GM18861 (cell line): Measurements from ENCODE around the gene SWSAP1.
"Not testable (repeated sequence)": the region's sequence is repeated elsewhere in the genome, so short reads cannot be mapped to it uniquely, and the experiment has no call there.

Experiments used
- ATAC-seq: cut with Tn5 transposase; IDR thresholded peaks from one replicate; pipeline ENCODE4 v1.9.1; 2021; ENCODE audit not compliant: unreplicated experiment

Gene SWSAP1

DNA sequence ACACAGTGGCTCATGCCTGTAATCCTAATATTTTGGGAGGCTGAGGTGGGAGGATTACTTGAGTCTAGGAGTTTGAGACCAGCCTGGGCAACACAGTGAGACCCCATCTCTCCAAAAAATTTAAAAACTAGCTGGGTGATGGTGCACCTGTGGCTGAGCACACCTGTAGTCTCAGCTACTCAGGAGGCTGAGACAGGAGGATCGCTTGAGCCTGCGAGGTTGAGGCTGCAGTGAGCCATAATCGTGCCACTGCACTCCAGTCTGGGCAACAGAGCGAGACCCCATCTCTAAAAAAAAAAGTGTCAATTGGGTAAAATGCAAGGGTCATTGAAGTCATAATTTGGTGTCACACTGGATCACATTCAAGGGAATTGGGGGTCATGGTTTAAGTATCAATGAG is 20.4 kb upstream of the SWSAP1 start:
- not testable (repeated sequence) for ATAC-seq

DNA sequence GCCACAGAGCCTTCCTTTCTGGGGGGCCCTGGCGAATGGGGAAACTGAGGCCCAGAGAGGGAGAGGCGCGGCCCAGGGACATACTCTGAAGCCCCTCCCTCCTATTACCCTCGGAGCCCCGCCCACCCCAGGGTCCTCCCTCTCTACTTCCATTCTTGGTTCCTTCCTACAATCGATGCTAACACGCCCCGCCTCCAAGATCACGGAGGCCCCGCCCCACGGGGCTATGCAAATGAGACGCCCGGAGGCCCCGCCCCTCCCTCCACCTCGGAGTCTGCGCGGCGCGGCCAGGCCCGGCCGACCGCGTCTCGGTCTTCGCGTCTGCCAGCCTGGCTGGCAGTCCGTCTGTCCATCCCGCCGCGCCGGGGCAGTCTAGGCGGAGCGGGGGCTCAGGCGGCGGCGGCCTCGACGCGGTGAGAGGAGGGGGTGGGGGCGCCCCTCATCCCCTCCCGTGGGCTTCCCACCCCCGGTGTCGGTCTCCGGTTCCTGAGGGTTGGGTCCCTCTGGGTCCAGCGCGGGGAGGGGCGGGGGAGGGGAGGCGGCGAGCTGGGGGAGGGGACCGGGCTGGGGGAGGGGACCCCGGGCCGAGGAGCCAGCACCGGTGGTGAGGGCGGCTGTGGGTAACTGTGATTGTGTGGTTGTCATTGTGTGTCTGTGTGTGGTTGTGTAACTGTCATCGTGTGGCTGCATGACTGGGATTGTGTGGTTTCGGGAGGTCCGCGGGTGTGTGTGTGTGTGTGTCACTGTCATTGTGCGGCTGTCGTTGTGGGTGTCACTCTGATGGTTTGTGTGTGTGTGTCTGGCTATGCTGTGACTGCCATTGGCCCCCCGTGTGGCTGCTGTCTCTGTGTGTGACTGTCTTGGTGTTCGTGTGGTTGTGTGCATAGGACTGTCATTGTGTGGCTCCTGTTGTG is 19.0 kb upstream of the SWSAP1 start, which contains the start of gene PLPPR2:
Gene PLPPR2, plus strand, starts transcription at position 273 of the 914 bp plus-strand sequence. CDS start 2,242 bp downstream, outside the sequence.
- ATAC-seq, result no peak

GRCh38 chr19:11356074-11356397 is 18.4 kb upstream of the SWSAP1 start:
- ATAC-seq, result no peak

DNA sequence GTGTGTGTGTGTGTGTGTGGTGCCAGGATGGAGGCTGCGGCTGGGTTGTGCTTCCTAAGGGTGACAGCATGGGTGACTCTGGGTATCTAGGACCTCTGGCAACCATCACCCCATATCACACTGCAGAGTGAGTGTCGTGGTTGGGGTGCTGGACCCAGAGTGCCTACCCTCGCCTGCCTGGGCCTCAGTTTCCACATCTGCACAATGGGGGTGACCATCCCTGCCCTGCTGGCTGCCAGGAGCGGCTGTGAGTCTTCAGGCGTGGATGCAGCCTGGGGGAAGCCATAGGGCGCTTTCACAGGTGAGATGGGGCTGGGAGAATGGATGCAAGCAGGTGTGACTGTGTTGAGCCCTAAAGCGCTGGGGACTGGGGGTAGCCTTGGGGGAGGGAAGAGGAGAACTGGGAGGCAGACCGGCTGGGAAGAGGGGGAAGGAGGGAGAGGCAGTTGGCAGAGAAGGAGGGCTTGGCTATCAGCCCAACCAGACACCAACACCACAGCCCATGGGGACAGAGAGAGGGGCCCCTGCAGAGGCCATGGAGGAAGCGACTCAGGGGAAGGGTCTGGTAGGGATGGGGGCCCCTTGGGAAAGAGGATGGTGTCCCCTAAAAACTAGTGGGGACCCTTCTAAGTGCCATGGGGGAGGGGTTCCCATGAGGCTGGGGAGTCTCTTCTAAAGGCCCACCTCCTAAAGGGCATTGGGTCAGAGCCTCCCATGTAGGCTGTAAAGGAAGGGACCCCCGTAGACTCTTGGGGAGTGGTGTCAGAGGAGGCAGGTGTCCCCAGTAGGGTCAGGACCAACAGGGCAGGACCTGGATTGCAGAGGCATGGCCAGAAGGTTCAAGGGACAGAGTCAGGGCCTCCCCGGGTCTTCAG is 17.6 kb upstream of the SWSAP1 start:
- no peak for ATAC-seq

GRCh38 chr19:11359421-11359820 is 15.0 kb upstream of the SWSAP1 start:
- no peak for ATAC-seq

DNA sequence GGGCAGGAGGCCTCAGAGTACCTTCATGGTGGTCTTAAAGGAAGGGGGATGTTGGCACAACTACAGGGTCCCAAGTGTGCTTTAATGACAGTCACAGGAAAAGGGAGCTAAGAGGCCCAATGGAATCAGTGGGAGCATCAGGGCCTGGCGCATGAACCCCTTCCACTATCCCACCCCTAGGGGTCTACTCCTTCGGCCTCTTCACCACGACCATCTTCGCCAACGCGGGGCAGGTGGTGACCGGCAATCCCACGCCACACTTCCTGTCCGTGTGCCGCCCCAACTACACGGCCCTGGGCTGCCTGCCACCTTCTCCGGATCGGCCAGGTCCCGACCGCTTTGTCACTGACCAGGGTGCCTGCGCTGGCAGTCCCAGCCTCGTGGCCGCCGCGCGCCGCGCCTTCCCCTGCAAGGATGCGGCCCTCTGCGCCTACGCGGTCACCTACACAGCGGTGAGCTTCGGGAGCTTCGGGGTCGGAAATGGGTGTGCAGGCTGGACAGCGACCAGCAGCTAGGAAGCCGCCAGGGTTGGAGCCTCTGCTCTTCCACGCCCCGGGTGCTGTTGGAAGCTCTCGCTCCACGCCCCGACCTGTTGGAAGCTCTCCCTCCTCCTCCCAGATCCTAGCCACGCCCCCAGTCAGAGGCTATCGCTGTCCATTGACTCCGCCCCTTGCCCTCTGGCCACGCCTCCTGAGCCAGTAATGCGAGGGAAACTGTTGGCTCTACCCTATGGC is 13.3 kb upstream of the SWSAP1 start:
- ATAC-seq, result no peak

- no peak for ATAC-seq
These were observed 12.4 kb upstream of the SWSAP1 start for GRCh38 chr19:11361771-11362731.

DNA sequence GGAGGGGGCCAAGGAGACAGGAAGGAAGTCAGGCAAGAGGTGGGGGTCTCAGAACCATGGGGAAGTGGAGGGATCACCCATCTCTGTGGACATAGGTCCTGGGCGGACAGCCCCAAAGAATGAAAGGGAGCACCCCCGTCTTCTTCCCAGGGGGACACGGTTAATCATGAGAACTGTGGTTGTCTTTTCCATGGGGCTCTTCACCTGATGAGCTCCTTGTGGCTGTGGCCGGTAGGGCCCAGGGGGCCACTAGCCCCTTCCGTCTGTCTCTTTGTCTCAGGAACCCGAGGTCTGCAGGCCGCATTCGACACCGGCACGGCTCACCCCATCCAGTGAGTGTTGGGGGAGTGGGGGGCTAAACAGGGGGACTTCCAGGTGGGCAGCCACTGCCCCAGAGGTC is 10.6 kb upstream of the SWSAP1 start:
- ATAC-seq, result no peak

DNA sequence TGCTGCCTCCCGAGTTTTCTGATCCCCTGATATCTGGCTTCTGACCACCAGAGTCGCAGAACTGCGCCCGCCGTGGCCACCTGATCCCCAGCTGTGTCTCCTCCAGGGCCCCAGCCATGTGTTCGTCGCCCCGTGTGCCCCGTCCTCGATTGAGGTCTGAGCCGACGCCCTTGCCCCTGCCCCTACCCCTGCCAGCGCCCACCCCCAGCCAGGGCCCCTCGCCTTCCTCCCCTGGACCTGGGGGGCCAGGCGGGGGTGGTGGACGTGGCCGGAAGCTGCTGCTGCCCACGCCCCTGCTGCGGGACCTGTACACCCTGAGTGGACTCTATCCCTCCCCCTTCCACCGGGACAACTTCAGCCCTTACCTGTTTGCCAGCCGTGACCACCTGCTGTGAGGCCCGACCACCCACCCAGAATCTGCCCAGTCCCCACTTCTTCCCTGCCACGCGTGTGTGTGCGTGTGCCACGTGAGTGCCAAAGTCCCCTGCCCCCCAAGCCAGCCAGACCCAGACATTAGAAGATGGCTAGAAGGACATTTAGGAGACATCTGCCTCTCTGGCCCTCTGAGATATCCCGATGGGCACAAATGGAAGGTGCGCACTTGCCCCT is 10.1 kb upstream of the SWSAP1 start:
- ATAC-seq, result no peak

DNA sequence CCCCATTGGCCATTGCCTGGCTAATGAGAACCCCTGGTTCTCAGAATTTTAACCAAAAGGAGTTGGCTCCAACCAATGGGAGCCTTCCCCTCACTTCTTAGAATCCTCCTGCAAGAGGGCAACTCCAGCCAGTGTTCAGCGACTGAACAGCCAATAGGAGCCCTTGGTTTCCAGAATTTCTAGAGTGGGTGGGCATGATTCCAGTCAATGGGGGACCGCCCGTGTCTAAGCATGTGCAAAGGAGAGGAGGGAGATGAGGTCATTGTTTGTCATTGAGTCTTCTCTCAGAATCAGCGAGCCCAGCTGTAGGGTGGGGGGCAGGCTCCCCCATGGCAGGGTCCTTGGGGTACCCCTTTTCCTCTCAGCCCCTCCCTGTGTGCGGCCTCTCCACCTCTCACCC is 9.5 kb upstream of the SWSAP1 start:
- ATAC-seq, result no peak

DNA sequence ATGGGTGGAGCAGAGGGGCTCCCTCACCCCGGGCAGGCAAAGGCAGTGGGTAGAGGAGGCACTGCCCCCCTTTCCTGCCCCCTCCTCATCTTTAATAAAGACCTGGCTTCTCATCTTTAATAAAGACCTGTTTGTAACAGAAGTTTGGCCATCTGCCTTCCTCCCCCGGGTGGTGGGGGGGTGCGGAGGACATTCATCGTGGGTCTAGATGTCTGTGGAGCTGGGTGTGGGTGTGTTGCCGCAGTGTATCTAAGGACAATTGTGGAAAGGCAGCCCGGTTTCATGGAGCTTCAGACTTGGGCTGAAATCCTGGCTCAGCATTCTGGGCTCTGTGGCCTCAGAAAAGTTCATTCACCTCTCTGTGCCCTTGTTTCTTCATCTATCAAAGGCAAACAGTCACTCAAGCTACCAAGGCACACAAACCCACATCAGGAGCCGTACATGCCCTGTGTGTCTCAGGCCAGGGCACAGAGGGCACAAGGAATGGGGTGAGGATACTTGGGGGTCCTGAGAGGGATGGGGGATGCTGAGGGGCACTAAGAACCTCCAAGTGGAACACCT is 8.8 kb upstream of the SWSAP1 start:
- ATAC-seq, result no peak

DNA sequence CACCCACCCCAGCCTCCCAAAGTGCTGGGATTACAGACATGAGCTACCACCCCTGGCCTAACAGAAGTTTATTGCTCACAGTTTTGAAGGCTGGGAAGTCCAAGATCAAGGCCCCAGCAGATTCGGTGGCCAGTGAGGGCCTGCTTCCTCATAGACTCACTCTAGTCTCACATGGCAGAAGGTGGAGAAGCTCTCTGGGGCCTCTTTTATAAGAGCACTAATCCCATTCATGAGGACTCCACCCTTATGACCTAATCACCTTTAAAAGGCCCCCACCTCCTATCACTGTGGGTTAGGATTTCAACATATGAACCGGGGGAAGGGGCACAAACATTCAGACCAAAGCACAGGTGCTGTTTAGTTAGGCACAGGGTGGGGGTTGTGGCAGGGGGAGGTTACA is 6.9 kb upstream of the SWSAP1 start:
- ATAC-seq, result no peak

GRCh38 chr19:11370744-11371143 is 3.7 kb upstream of the SWSAP1 start:
- no peak for ATAC-seq

DNA sequence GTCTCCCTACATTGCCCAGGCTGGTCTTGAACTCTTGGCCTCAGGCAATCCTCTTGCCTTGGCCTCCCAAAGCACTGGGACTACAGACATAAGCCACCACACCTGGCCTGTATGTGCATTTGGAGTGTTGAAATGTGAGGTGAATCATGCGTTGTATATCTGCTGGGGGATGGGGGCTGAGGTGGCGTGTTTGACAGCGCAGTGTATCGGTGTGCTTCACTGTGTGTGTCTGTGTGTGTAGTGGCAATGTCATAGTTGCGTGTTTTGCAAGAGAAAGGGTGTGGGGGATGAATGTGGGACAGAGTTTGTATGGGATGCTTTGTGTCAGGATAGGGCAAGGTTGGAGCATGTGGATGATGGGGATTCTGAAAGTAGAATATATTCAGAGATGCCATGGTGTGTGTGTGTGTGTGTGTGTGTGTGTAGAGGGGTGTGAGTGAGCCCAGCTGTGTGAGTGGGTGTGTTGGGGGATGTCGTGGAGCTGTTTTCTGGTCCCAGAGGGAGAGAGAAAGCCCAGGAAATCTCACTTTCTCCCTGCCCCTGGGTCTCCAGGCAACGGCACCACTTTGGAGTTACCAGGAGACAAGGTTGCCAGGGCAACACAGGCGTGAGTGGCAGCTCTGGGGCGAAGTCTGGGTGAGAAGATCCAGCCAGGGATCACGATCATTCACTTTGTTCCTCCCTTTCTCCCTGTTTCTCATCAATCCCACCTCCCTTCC is 1.1 kb upstream of the SWSAP1 start:
- ATAC-seq, result no peak

- no peak for ATAC-seq
These were observed 507 bp upstream of the SWSAP1 start for GRCh38 chr19:11373885-11374432.

DNA sequence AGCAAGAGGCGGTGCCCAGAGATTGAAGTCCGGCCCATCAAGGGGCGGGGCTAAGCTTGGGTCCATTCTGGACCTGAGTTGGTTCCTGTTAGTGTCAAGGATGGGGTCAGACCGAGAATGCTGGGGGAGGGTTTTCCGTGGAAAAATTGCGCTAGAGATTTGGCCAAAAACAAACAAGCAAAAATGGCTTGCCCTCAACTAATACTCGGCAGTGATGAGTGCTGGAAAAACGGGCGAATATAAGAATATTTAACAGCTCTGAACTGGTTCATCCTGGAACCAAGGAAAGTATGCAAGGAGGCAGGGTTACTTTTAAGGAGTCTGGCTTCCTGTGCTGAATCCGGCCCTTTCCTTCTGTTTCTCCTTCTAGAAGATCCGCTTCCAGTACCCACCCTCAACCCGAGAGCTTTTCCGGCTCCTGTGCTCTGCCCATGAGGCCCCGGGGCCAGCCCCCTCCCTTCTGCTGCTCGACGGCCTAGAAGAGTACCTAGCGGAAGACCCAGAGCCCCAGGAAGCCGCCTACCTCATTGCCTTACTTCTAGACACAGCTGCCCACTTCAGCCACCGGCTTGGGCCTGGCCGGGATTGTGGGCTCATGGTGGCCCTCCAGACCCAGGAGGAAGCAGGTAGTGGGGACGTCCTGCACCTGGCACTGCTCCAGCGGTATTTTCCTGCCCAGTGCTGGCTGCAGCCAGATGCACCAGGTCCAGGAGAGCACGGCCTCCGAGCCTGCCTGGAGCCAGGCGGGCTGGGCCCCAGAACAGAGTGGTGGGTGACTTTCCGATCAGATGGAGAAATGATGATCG is 880 bp downstream of the SWSAP1 start:
- ATAC-seq, result peak; percentile 8

DNA sequence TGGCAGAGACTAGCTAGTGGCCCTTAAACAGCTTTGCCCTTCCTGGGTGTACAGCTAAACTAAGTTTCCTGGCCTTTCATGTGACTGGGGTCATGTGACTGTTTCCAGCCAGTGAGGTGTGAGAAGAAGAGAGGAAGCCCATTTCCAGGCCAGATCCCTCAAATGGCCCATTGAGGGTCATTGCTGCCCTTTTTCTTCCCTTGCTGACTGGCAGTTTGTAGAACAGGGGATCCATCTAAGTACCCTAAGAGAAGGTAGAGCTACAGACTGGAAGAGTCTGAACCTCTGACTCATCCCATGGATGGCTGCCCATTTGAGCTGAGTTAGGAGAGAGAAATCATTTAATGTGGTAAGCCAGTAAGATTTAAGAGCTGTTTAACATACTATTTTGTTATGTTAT is 2.8 kb downstream of the SWSAP1 start:
- ATAC-seq, result no peak

GRCh38 chr19:11377756-11378155 is 3.3 kb downstream of the SWSAP1 start:
- no peak for ATAC-seq
